MM.1S (cell line): ENCODE results near the gene RPS21.

Source experiments
- EZH2 ChIP-seq: fragments of 300-600 bp; sonication (generic); optimal IDR thresholded peaks from 2 replicates; pipeline ENCODE3; 2017; ENCODE audit warnings: low read depth, mild to moderate bottlenecking, antibody characterized with exemption, low read length, mixed read lengths
- TF ChIP-seq, protein P1 (sequence below): fragments of 300-600 bp; sonication (generic); IDR thresholded peaks from 2 replicates; pipeline ENCODE4 v1.5.1; 2016; ENCODE audit warnings: antibody characterized with exemption, low read length, mixed read lengths

DNA sequence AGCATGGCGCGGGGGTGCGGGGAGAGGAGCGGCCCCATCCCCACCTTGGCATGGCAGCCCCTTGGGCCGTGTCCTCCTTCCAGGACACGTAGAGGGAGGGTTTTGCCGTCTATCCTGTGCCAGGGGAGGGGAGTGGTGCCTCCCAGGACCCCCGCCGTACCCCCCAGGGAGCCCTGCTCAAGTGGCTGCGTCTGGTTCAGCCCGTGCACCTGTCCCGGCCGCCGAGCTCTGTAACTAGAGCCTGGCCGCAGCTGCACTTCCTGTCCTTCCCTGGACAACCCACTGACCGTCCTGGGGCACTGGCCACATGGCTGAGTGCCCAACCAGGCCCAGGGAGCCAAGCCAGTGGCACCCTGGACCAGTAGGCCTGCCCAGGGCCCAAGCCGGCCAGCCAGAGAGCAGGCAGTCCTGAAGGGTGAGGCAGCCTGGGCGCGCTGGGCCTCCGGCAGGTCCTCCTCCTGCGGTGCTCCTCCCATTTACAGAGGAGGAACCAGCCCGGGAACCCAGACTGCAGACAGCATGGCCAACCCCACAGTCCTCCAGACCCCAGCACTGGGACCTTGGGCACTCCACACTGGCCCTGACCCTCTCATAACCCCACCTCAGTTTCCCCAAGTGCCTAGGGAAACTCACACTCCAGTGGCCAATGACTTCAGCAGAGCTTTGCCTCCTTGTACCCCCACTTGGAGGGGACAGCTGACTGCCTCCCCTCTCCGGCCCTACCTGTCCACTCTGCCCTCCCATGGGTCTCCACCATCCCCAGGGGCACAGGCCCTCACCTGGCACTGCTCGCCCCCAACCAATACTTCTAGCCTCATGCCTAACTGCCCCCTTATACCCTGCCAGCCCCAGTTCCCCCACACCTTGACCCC lies 28.5 kb upstream of the RPS21 start:
- TF ChIP-seq, protein P1, sequence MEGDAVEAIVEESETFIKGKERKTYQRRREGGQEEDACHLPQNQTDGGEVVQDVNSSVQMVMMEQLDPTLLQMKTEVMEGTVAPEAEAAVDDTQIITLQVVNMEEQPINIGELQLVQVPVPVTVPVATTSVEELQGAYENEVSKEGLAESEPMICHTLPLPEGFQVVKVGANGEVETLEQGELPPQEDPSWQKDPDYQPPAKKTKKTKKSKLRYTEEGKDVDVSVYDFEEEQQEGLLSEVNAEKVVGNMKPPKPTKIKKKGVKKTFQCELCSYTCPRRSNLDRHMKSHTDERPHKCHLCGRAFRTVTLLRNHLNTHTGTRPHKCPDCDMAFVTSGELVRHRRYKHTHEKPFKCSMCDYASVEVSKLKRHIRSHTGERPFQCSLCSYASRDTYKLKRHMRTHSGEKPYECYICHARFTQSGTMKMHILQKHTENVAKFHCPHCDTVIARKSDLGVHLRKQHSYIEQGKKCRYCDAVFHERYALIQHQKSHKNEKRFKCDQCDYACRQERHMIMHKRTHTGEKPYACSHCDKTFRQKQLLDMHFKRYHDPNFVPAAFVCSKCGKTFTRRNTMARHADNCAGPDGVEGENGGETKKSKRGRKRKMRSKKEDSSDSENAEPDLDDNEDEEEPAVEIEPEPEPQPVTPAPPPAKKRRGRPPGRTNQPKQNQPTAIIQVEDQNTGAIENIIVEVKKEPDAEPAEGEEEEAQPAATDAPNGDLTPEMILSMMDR: no peak
- TF ChIP-seq EZH2: no peak
